ENCODE data around the gene PLCXD1.

The PLCXD1 gene

GRCh38 chrX:285076-285677 lies 4.0 kb downstream of the PLCXD1 start:
- TF ChIP-seq POLR2AphosphoS5 (IDR thresholded peaks at IDR 0.05; ENCODE audit: low read depth) (no peak), SPI1 (IDR thresholded peaks at IDR 0.05; ENCODE audit: borderline replicate concordance, low read depth) (no peak), GABPA (IDR thresholded peaks at IDR 0.05; ENCODE audit: low read depth) (no peak), REST (IDR thresholded peaks at IDR 0.05; ENCODE audit: insufficient replicate concordance, low read depth) (no peak), CTCF (IDR thresholded peaks at IDR 0.05; ENCODE audit: insufficient read depth, low read length) (no peak)
- H3K27me3 ChIP-seq (ENCODE audit: insufficient read depth, poor library complexity, severe bottlenecking): no peaks in the 10 kb centered on the region
- no peak overlapping the region for H3K27ac ChIP-seq (replicated peaks)
- DNase-seq (ENCODE audit: low read depth in 1 of 2, low spot score in 1 of 2): no peak
- no peak overlapping the region for H3K4me3 ChIP-seq (replicated peaks; ENCODE audit: insufficient read depth, low read length)

GRCh38 chrX:287670-288069 lies 6.5 kb downstream of the PLCXD1 start:
- TF ChIP-seq POLR2AphosphoS5 (IDR thresholded peaks at IDR 0.05; ENCODE audit: low read depth) (no peak), SPI1 (IDR thresholded peaks at IDR 0.05; ENCODE audit: borderline replicate concordance, low read depth) (no peak), CTCF (IDR thresholded peaks at IDR 0.05; ENCODE audit: insufficient read depth, low read length) (no peak), REST (IDR thresholded peaks at IDR 0.05; ENCODE audit: insufficient replicate concordance, low read depth) (no peak), GABPA (IDR thresholded peaks at IDR 0.05; ENCODE audit: low read depth) (no peak)
- Histone ChIP-seq H3K27ac (replicated peaks) (no peak overlapping the region), H3K27me3 (ENCODE audit: insufficient read depth, poor library complexity, severe bottlenecking) (no peaks in the 10 kb centered on the region), H3K4me3 (replicated peaks; ENCODE audit: insufficient read depth, low read length) (no peak overlapping the region)
- no peak for DNase-seq (ENCODE audit: low read depth in 1 of 2, low spot score in 1 of 2)

- TF ChIP-seq GABPA (IDR thresholded peaks at IDR 0.05; ENCODE audit: low read depth): no peak
- TF ChIP-seq REST (IDR thresholded peaks at IDR 0.05; ENCODE audit: insufficient replicate concordance, low read depth): no peak
- no peak for TF ChIP-seq POLR2AphosphoS5 (IDR thresholded peaks at IDR 0.05; ENCODE audit: low read depth)
- no peak for TF ChIP-seq CTCF (IDR thresholded peaks at IDR 0.05; ENCODE audit: insufficient read depth, low read length)
- TF ChIP-seq SPI1 (IDR thresholded peaks at IDR 0.05; ENCODE audit: borderline replicate concordance, low read depth): no peak
Observed at GRCh38 chrX:288561-288991, 7.4 kb downstream of the PLCXD1 start.

More at GRCh38 chrX:288561-288991, 7.4 kb downstream of the PLCXD1 start:
- no peaks in the 10 kb centered on the region for H3K27me3 ChIP-seq (ENCODE audit: insufficient read depth, poor library complexity, severe bottlenecking)
- DNase-seq (ENCODE audit: low read depth in 1 of 2, low spot score in 1 of 2): no peak
- no peak overlapping the region for H3K27ac ChIP-seq (replicated peaks)
- no peak overlapping the region for H3K4me3 ChIP-seq (replicated peaks; ENCODE audit: insufficient read depth, low read length)

Data from HL-60 (cell line).